Neural cell (in vitro differentiated cells): ENCODE measurements around the gene RPS6KA5. TPM values are rescaled to one million over a fixed set of nuclear protein-coding genes. Genes with fewer than 3 reads are reported as not detected.

Experiments used
- H2AFZ ChIP-seq: fragments of 200-600, 300-800 bp; sonication (generic), shearing (Covaris generic); 2 replicates; pipeline ENCODE4 v1.6.0; 2014; ENCODE audit warnings: low read depth, mild to moderate bottlenecking, antibody characterized with exemption, low read length, moderate library complexity
- H3F3A ChIP-seq: fragments of 200-600 bp; shearing (Covaris generic); 2 replicates; pipeline ENCODE4 v1.6.1; 2016; ENCODE audit warnings: mild to moderate bottlenecking, moderate library complexity, mixed read lengths, antibody characterized with exemption, low read length; ENCODE audit not compliant: insufficient read depth, poor library complexity, severe bottlenecking
- H3K27ac ChIP-seq: fragments of 200-600, 300-800 bp; sonication (generic), shearing (Covaris generic); 2 replicates; pipeline ENCODE4 v1.5.1; 2014; ENCODE audit warnings: mild to moderate bottlenecking, low read length, moderate library complexity
- H3K27me3 ChIP-seq: fragments of 300-800, 200-600 bp; sonication (generic), shearing (Covaris generic); 2 replicates; pipeline ENCODE4 v1.6.0; 2014; ENCODE audit warnings: mild to moderate bottlenecking, low read depth, low read length, moderate library complexity; ENCODE audit not compliant: insufficient read depth
- H3K36me3 ChIP-seq: fragments of 300-800, 200-600 bp; sonication (generic), shearing (Covaris generic); 2 replicates; pipeline ENCODE4 v1.5.1; 2014; ENCODE audit warnings: mild to moderate bottlenecking, antibody characterized with exemption, low read length, moderate library complexity; ENCODE audit not compliant: insufficient read depth
- H3K4me2 ChIP-seq: fragments of 300-800, 200-600 bp; sonication (generic), shearing (Covaris generic); 2 replicates; pipeline ENCODE4 v1.6.0; 2014; ENCODE audit warnings: mild to moderate bottlenecking, low read length
- H3K4me3 ChIP-seq: fragments of 300-800, 200-600 bp; sonication (generic), shearing (Covaris generic); 2 replicates; pipeline ENCODE4 v1.5.1; 2014; ENCODE audit warnings: mild to moderate bottlenecking, low read length, moderate library complexity
- H3K79me2 ChIP-seq: fragments of 200-600 bp; shearing (Covaris generic); replicated peaks from 2 replicates; pipeline ENCODE4 v1.6.0; 2014; ENCODE audit warnings: mild to moderate bottlenecking, low read length, moderate library complexity; ENCODE audit not compliant: insufficient read depth
- H3K9ac ChIP-seq: fragments of 300-800, 200-600 bp; sonication (generic), shearing (Covaris generic); 2 replicates; pipeline ENCODE4 v1.6.1; 2016; ENCODE audit warnings: mild to moderate bottlenecking, low read length, mixed read lengths
- H3K9me2 ChIP-seq: fragments of 200-600 bp; shearing (Covaris generic); 2 replicates; pipeline ENCODE4 v1.6.1; 2016; ENCODE audit warnings: mild to moderate bottlenecking, low read length, mixed read lengths; ENCODE audit not compliant: insufficient read depth
- H3K9me3 ChIP-seq: fragments of 200-600, 300-800 bp; sonication (generic), shearing (Covaris generic); 2 replicates; pipeline ENCODE4 v1.6.1; 2016; ENCODE audit warnings: mild to moderate bottlenecking, mixed run types, low read length, moderate library complexity, mixed read lengths
- H4K20me1 ChIP-seq: fragments of 200-600 bp; shearing (Covaris generic); 2 replicates; pipeline ENCODE4 v1.6.1; 2016; ENCODE audit warnings: mild to moderate bottlenecking, mixed run types; ENCODE audit not compliant: insufficient read depth
- CTCF ChIP-seq: fragments of 450-650 bp; IDR thresholded peaks from 2 replicates; pipeline ENCODE4 v1.5.1; 2014; ENCODE audit warnings: antibody characterized with exemption, mild to moderate bottlenecking, moderate library complexity; ENCODE audit not compliant: poor library complexity, severe bottlenecking
- EP300 ChIP-seq: fragments of 450-650 bp; conservative IDR thresholded peaks from 2 replicates; pipeline ENCODE4 v1.6.1; 2014; ENCODE audit warnings: antibody characterized with exemption, mild to moderate bottlenecking, moderate library complexity; ENCODE audit not compliant: poor library complexity, severe bottlenecking
- EZH2 ChIP-seq: fragments of 200-600, 300-800 bp; shearing (Covaris generic), sonication (generic); IDR thresholded peaks from 2 replicates; pipeline ENCODE4 v1.6.1; 2014; ENCODE audit warnings: antibody characterized with exemption, low read length, borderline replicate concordance, mild to moderate bottlenecking; ENCODE audit not compliant: insufficient read depth, poor library complexity, severe bottlenecking
- MXI1 ChIP-seq: fragments of 450-650 bp; conservative IDR thresholded peaks from 2 replicates; pipeline ENCODE4 v1.6.1; 2014; ENCODE audit warnings: antibody characterized with exemption, mild to moderate bottlenecking; ENCODE audit not compliant: poor library complexity, severe bottlenecking
- POLR2AphosphoS5 ChIP-seq: IDR thresholded peaks from 2 replicates; pipeline ENCODE4 v1.6.1; 2012
- RAD21 ChIP-seq: fragments of 450-650 bp; conservative IDR thresholded peaks from 2 replicates; pipeline ENCODE4 v1.6.1; 2014; ENCODE audit warnings: antibody characterized with exemption, mild to moderate bottlenecking, moderate library complexity
- REST ChIP-seq: IDR thresholded peaks from 2 replicates; pipeline ENCODE4 v1.6.1; 2012; ENCODE audit warnings: borderline replicate concordance
- SMC3 ChIP-seq: fragments of 450-650 bp; conservative IDR thresholded peaks from 2 replicates; pipeline ENCODE4 v1.6.1; 2014; ENCODE audit warnings: antibody characterized with exemption, mild to moderate bottlenecking, moderate library complexity; ENCODE audit not compliant: poor library complexity
- TAF1 ChIP-seq: IDR thresholded peaks from 2 replicates; pipeline ENCODE4 v1.6.1; 2012; ENCODE audit warnings: low read depth
- polyA plus RNA-seq: library from polyadenylated mRNA; depleted of rRNA; stranded (reverse); fragments of >200 nt; gene quantifications from 2 replicates; pipeline ENCODE4 v1.2.3, GENCODE V29; 2014

The RPS6KA5 gene
- polyA plus RNA-seq, 1 donor from 2014 or later: 6.3 TPM

- Histone ChIP-seq H3K79me2 (no peaks in the 10 kb centered on the region), H3K9me3 (no peaks in the 10 kb centered on the region), H3K9ac (no peak overlapping the region), H4K20me1 (no peaks in the 10 kb centered on the region), H3F3A (no peaks in the 10 kb centered on the region), H3K27ac (no peak overlapping the region), H3K36me3 (no peaks in the 10 kb centered on the region), H3K4me3 (no peak overlapping the region), H2AFZ (no peak overlapping the region), H3K9me2 (no peaks in the 10 kb centered on the region), H3K4me2 (no peak overlapping the region), H3K27me3 (no peaks in the 10 kb centered on the region)
- TF ChIP-seq EP300: no peak
- no peak for TF ChIP-seq CTCF
- TF ChIP-seq RAD21: no peak
- no peak for TF ChIP-seq SMC3
- TF ChIP-seq TAF1: no peak
Observed at GRCh38 chr14:91070572-91070971, 10.1 kb upstream of the RPS6KA5 start.

GRCh38 chr14:91068642-91069041 lies 8.2 kb upstream of the RPS6KA5 start:
- no peaks in the 10 kb centered on the region for H3K79me2 ChIP-seq
- H2AFZ ChIP-seq: no peak overlapping the region
- no peaks in the 10 kb centered on the region for H3K9me3 ChIP-seq
- no peaks in the 10 kb centered on the region for H4K20me1 ChIP-seq
- H3K9me2 ChIP-seq: no peaks in the 10 kb centered on the region
- no peaks in the 10 kb centered on the region for H3K27me3 ChIP-seq
- H3F3A ChIP-seq: no peaks in the 10 kb centered on the region
- H3K9ac ChIP-seq: no peak overlapping the region
- no peak for TF ChIP-seq SMC3
- no peak for TF ChIP-seq CTCF
- TF ChIP-seq RAD21: no peak
- TF ChIP-seq REST: no peak
- no peak for TF ChIP-seq MXI1
- no peak for TF ChIP-seq EP300
- no peak for TF ChIP-seq TAF1
- no peak for TF ChIP-seq EZH2
- TF ChIP-seq POLR2AphosphoS5: no peak
- no peak overlapping the region for H3K4me3 ChIP-seq
- H3K4me2 ChIP-seq: no peak overlapping the region
- H3K36me3 ChIP-seq: no peaks in the 10 kb centered on the region
- no peak overlapping the region for H3K27ac ChIP-seq
